Kidney capillary endothelial cell (primary cell): Measurements from ENCODE around the gene EFHC1.
"Not testable (repeated sequence)": the region's sequence is repeated elsewhere in the genome, so short reads cannot be mapped to it uniquely, and the experiment has no call there.

Experiments used
- DNase-seq: peaks from one replicate; pipeline ENCODE4 v3.0.0-alpha.2; 2018; ENCODE audit warnings: low spot score

The EFHC1 gene

GRCh38 chr6:52399511-52400312 lies 20.4 kb upstream of the EFHC1 start:
- DNase-seq, result peak; percentile 53

- no peak for DNase-seq
Observed at GRCh38 chr6:52400313-52401041, 19.7 kb upstream of the EFHC1 start.

- no peak for DNase-seq
Observed at GRCh38 chr6:52403086-52403485, 17.1 kb upstream of the EFHC1 start.

GRCh38 chr6:52403627-52404026 lies 16.5 kb upstream of the EFHC1 start:
- no peak for DNase-seq

GRCh38 chr6:52405243-52405642 lies 14.9 kb upstream of the EFHC1 start:
- no peak for DNase-seq

GRCh38 chr6:52407467-52407866 lies 12.7 kb upstream of the EFHC1 start:
- DNase-seq, result no peak

- DNase-seq, result no peak
Observed at GRCh38 chr6:52409499-52409898, 10.6 kb upstream of the EFHC1 start.

GRCh38 chr6:52410979-52411378 lies 9.2 kb upstream of the EFHC1 start:
- DNase-seq, result no peak

GRCh38 chr6:52411911-52412310 lies 8.2 kb upstream of the EFHC1 start:
- DNase-seq, result no peak

GRCh38 chr6:52415333-52415732 lies 4.8 kb upstream of the EFHC1 start:
- DNase-seq, result no peak

GRCh38 chr6:52415917-52416628 lies 4.1 kb upstream of the EFHC1 start:
- DNase-seq, result no peak

- peak; percentile 71 for DNase-seq
Observed at GRCh38 chr6:52416629-52417151, 3.5 kb upstream of the EFHC1 start.

GRCh38 chr6:52417675-52418111 lies 2.4 kb upstream of the EFHC1 start:
- peak; percentile 84 for DNase-seq

GRCh38 chr6:52418606-52419005 lies 1.5 kb upstream of the EFHC1 start:
- DNase-seq, result no peak

GRCh38 chr6:52420668-52421358 lies 671 bp downstream of the EFHC1 start:
- DNase-seq, result no peak

- DNase-seq, result no peak
Observed at GRCh38 chr6:52422156-52422555, 2.0 kb downstream of the EFHC1 start.

- DNase-seq, result no peak
Observed at GRCh38 chr6:52423448-52423847, 3.3 kb downstream of the EFHC1 start.

- peak; percentile 91 for DNase-seq
Observed at GRCh38 chr6:52423971-52424381, 3.8 kb downstream of the EFHC1 start.

- DNase-seq, result no peak
Observed at GRCh38 chr6:52424513-52424912, 4.4 kb downstream of the EFHC1 start.

- DNase-seq, result no peak
Observed at GRCh38 chr6:52426667-52427066, 6.5 kb downstream of the EFHC1 start.

- DNase-seq, result not testable (repeated sequence)
Observed at GRCh38 chr6:52433294-52433693, 13.2 kb downstream of the EFHC1 start.

- DNase-seq, result no peak
Observed at GRCh38 chr6:52435345-52435744, 15.2 kb downstream of the EFHC1 start.
